ENCODE results near the gene SCAANT1.

The SCAANT1 gene

GRCh38 chr3:63908081-63908736, 4.0 kb downstream of the SCAANT1 start:
- Histone ChIP-seq H3K9ac (ENCODE audit: low read length) (no peak overlapping the region), H3K27me3 (ENCODE audit: low read length) (no peaks in the 10 kb centered on the region), H3K9me2 (replicated peaks; ENCODE audit: insufficient read depth, low read length) (no peaks in the 10 kb centered on the region), H3K27ac (ENCODE audit: low read depth, low read length) (no peak overlapping the region), H3K4me2 (ENCODE audit: low read depth, low read length, poor library complexity, severe bottlenecking) (no peak overlapping the region), H3K79me2 (ENCODE audit: insufficient read depth, low read length) (peaks cover 3% of the 10 kb centered on the region), H3K36me3 (ENCODE audit: low read length) (no peaks in the 10 kb centered on the region; the same call in 1 of the 2 replicates), H4K20me1 (ENCODE audit: low read depth, low read length) (0 out of 2 replicates have a peak, but pooled peaks cover 3% of the 10 kb centered on the region), H3F3A (ENCODE audit: insufficient read depth) (peaks cover 30% of the 10 kb centered on the region), H3K4me3 (ENCODE audit: insufficient read depth, low read length, poor library complexity, severe bottlenecking) (no peak overlapping the region), H3K9me3 (ENCODE audit: insufficient read depth, low read length) (no peaks in the 10 kb centered on the region), H2AFZ (ENCODE audit: low read depth, low read length, severe bottlenecking) (no peak overlapping the region)
- no peak for TF ChIP-seq EZH2phosphoT487 (conservative IDR thresholded peaks at IDR 0.05; ENCODE audit: low read length)
- TF ChIP-seq, protein P1, sequence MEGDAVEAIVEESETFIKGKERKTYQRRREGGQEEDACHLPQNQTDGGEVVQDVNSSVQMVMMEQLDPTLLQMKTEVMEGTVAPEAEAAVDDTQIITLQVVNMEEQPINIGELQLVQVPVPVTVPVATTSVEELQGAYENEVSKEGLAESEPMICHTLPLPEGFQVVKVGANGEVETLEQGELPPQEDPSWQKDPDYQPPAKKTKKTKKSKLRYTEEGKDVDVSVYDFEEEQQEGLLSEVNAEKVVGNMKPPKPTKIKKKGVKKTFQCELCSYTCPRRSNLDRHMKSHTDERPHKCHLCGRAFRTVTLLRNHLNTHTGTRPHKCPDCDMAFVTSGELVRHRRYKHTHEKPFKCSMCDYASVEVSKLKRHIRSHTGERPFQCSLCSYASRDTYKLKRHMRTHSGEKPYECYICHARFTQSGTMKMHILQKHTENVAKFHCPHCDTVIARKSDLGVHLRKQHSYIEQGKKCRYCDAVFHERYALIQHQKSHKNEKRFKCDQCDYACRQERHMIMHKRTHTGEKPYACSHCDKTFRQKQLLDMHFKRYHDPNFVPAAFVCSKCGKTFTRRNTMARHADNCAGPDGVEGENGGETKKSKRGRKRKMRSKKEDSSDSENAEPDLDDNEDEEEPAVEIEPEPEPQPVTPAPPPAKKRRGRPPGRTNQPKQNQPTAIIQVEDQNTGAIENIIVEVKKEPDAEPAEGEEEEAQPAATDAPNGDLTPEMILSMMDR (IDR thresholded peaks at IDR 0.05; ENCODE audit: insufficient read depth, low read length, poor library complexity, severe bottlenecking) = no peak

DNA sequence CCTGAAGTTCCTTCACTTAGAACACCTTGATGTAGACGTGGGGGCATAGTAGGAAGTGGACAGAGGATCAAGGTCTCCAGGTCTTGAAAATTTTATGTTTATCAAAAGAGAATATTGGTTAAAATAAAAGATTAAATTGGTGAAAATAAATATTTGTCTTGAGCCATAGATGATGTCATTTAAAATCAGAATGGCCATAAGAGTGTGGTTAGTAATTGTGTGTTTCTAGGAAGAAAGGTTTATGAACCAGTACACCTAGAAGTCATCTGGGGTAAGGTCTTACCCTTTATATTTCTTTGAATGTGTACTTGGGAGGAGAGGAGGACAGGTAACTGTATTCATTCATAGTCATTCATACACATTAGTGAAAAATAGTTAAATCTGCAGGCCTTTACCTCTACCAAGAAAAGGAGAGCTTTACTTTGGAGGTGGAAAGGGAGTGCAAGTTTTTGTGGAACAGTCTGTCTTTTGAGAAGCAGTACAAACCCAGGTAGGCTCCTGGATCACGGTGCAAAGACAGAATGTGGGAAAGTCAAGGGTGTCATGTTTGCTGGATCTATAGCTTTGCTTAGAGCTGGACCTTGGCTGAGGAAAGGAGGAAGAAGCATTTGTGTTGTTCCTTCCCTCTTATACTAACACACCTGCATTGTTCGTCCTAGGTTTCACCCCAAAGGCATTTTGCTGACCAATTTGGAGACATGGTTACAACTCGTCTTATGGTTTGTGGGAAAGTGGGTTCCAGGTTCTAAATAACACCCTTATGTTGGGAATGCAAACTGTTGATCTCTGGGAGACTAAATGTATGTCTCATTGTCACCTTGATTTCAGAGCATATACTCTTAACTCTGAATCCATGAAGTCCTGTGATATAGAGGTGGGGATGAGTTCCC, 6.2 kb downstream of the SCAANT1 start:
- Histone ChIP-seq H3K9me3 (ENCODE audit: insufficient read depth, low read length) (no peaks in the 10 kb centered on the region), H4K20me1 (ENCODE audit: low read depth, low read length) (peaks cover 3% of the 10 kb centered on the region; the same call in 1 of the 2 replicates), H3K36me3 (ENCODE audit: low read length) (peaks cover 7% of the 10 kb centered on the region), H3F3A (ENCODE audit: insufficient read depth) (peaks cover 25% of the 10 kb centered on the region), H3K27me3 (ENCODE audit: low read length) (no peaks in the 10 kb centered on the region), H3K4me2 (ENCODE audit: low read depth, low read length, poor library complexity, severe bottlenecking) (no peak overlapping the region), H3K27ac (ENCODE audit: low read depth, low read length) (no peak overlapping the region), H2AFZ (ENCODE audit: low read depth, low read length, severe bottlenecking) (no peak overlapping the region), H3K9me2 (replicated peaks; ENCODE audit: insufficient read depth, low read length) (no peaks in the 10 kb centered on the region), H3K9ac (ENCODE audit: low read length) (no peak overlapping the region), H3K79me2 (ENCODE audit: insufficient read depth, low read length) (0 out of 2 replicates have a peak, but pooled peaks cover 7% of the 10 kb centered on the region), H3K4me3 (ENCODE audit: insufficient read depth, low read length, poor library complexity, severe bottlenecking) (no peak overlapping the region)
- no peak for TF ChIP-seq EZH2phosphoT487 (conservative IDR thresholded peaks at IDR 0.05; ENCODE audit: low read length)
- TF ChIP-seq, protein P1 (IDR thresholded peaks at IDR 0.05; ENCODE audit: insufficient read depth, low read length, poor library complexity, severe bottlenecking) = no peak

DNA sequence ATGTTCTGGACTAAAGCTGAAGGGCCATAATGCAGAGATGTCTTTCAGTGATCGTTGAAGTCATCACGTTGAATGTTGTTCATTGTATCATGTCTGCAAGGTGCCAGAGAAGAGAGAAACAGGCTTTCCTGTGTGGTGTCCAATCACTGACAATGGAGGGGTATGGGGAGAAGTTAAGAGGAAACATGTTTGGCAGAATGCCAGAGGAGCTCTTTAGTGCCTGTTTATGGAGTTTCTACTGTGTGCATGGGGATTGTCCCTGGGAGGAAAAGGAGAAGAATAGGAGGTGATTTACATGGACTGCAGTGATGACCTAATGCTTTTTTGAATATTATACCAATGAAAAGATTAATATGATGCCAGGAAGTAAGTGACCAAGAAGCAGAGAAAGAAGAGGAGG, 11.7 kb downstream of the SCAANT1 start:
- Histone ChIP-seq H3K36me3 (ENCODE audit: low read length) (peaks cover 25% of the 10 kb centered on the region), H4K20me1 (ENCODE audit: low read depth, low read length) (peaks cover 3% of the 10 kb centered on the region; the same call in 1 of the 2 replicates), H3K27me3 (ENCODE audit: low read length) (no peaks in the 10 kb centered on the region), H3K4me2 (ENCODE audit: low read depth, low read length, poor library complexity, severe bottlenecking) (no peak overlapping the region), H3K9ac (ENCODE audit: low read length) (no peak overlapping the region), H3K9me2 (replicated peaks; ENCODE audit: insufficient read depth, low read length) (no peaks in the 10 kb centered on the region), H3K4me3 (ENCODE audit: insufficient read depth, low read length, poor library complexity, severe bottlenecking) (no peak overlapping the region), H3K79me2 (ENCODE audit: insufficient read depth, low read length) (peaks cover 14% of the 10 kb centered on the region; the same call in 1 of the 2 replicates), H3K27ac (ENCODE audit: low read depth, low read length) (no peak overlapping the region), H2AFZ (ENCODE audit: low read depth, low read length, severe bottlenecking) (no peak overlapping the region), H3K9me3 (ENCODE audit: insufficient read depth, low read length) (no peaks in the 10 kb centered on the region), H3F3A (ENCODE audit: insufficient read depth) (no peaks in the 10 kb centered on the region)
- no peak for TF ChIP-seq EZH2phosphoT487 (conservative IDR thresholded peaks at IDR 0.05; ENCODE audit: low read length)
- TF ChIP-seq, protein P1 (IDR thresholded peaks at IDR 0.05; ENCODE audit: insufficient read depth, low read length, poor library complexity, severe bottlenecking) = no peak
